Epithelial cell of proximal tubule (primary cell): ENCODE data around the gene ID4. TPM values are rescaled to one million over a fixed set of nuclear protein-coding genes. Genes with fewer than 3 reads are reported as not detected.

ENCODE experiments used
- DNase-seq: peaks from one replicate; pipeline ENCODE4 v3.0.0-alpha.2; 2011; ENCODE audit warnings: low read depth
- H3K4me3 ChIP-seq: 2 replicates; pipeline ENCODE4 v1.5.1; 2011; ENCODE audit warnings: low read depth, mild to moderate bottlenecking, low read length
- CTCF ChIP-seq: conservative IDR thresholded peaks from 2 replicates; pipeline ENCODE4 v1.5.1; 2012; ENCODE audit warnings: low read depth, mild to moderate bottlenecking, low read length
- total RNA-seq: library from RNA; depleted of rRNA; stranded (reverse); fragments of >200 nt; gene quantifications from 2 replicates; pipeline ENCODE4 v1.2.3, GENCODE V29; 2015

Gene ID4
- total RNA-seq, 1 donor from 2014 or later, result 17.8 TPM

- no peak overlapping the region for H3K4me3 ChIP-seq
- DNase-seq, result no peak
- TF ChIP-seq CTCF, result no peak
Measured at GRCh38 chr6:19798362-19798761, 38.8 kb upstream of the ID4 start.

- DNase-seq, result no peak
- no peak overlapping the region for H3K4me3 ChIP-seq
- TF ChIP-seq CTCF, result no peak
Measured at GRCh38 chr6:19802656-19803055, 34.5 kb upstream of the ID4 start.

GRCh38 chr6:19803331-19804204 is 33.6 kb upstream of the ID4 start:
- DNase-seq, result no peak
- no peak for TF ChIP-seq CTCF
- peak overlapping the region; percentile 69 for H3K4me3 ChIP-seq

- peak overlapping the region; percentile 69 for H3K4me3 ChIP-seq
- DNase-seq, result no peak
- no peak for TF ChIP-seq CTCF
Measured at GRCh38 chr6:19804205-19805128, 32.7 kb upstream of the ID4 start.

GRCh38 chr6:19805129-19805481 is 32.1 kb upstream of the ID4 start:
- no peak for DNase-seq
- TF ChIP-seq CTCF, result no peak
- H3K4me3 ChIP-seq, result peak overlapping the region; percentile 69

GRCh38 chr6:19806971-19807396 is 30.2 kb upstream of the ID4 start:
- H3K4me3 ChIP-seq, result no peak overlapping the region
- TF ChIP-seq CTCF, result no peak
- DNase-seq, result no peak
